ENCODE measurements around the gene PTGES2. TPM values are rescaled to one million over a fixed set of nuclear protein-coding genes. Genes with fewer than 3 reads are reported as not detected.

PTGES2 gene
- total and polyA plus RNA-seq, 9 of the 15 experiments (the other 6 are each of a cell fraction or from before 2014, with no cell fraction given) = 2.4 to 196 (median 90.1) TPM

DNA sequence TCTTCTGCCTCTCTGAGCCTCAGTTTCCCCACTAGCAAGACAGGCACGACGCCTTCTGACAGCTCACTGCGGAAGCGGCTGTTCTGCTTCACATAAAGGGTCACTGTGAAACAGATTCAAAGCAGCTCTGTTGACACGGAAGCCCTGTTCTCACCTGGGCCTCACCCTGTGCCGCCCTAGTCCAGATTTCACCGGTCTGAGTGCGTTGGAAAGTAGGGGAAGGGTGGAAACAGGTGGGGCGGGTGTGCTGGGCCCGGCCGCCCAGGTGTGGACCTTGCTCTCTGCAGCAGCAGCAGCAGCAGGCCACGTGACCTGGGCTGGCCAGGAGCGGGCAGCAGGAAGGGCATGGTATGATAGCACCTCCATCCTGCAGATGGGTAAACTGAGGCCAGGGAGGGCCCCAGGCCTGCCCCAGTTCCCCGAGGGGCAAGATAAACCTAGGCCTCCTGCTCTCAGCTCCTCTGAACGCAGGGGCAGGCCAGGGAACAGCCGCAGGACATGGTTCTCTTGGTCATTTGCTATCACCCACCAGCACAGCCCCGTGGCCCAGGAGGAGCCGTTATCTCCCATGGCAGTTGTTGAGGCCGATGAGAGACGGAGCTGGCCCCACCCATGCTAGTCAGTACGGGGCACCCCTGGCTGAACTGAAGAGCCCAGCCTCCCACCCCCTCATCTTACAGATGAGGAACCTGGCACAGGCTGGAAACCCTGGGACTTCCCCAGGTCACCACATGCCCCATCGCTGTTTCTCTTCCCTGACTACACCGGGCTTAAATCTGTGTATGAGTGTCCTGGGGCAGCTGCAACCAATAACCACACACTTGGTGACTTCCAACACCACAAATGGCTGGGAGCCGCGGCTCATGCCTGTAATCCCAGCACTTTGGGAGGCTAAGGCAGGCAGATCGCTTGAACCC lies 12.1 kb downstream of the PTGES2 start (continued):
- TF ChIP-seq RAD21 (CRISPR knock-in tag; conservative IDR thresholded peaks at IDR 0.05 in 1 of 2, IDR thresholded peaks at IDR 0.05 in 1 of 2) (peak in 1 of 2 experiments; percentile 14; a peak in 2 of 4 replicates), CREM (IDR thresholded peaks at IDR 0.05; ENCODE audit: low read depth) (peak; percentile 80), GTF2B (IDR thresholded peaks at IDR 0.05; ENCODE audit: extremely low read depth, insufficient read length) (no peak), ZKSCAN1 (IDR thresholded peaks at IDR 0.05; ENCODE audit: low read depth, low read length) (peak; percentile 36; the same call in 1 of the 2 replicates), ZNF311 (CRISPR knock-in tag; IDR thresholded peaks at IDR 0.05) (no peak), SIRT6 (IDR thresholded peaks at IDR 0.05; ENCODE audit: low read depth, low read length) (no peak), DMBX1 (CRISPR knock-in tag; IDR thresholded peaks at IDR 0.05; ENCODE audit: borderline replicate concordance) (peak; percentile 85), THAP7 (CRISPR knock-in tag; IDR thresholded peaks at IDR 0.05) (no peak), THAP12 (CRISPR knock-in tag; IDR thresholded peaks at IDR 0.05) (no peak), ZNF12 (CRISPR knock-in tag; IDR thresholded peaks at IDR 0.05) (peak; percentile 85; the same call in 1 of the 2 replicates), FOXK1 (CRISPR knock-in tag; IDR thresholded peaks at IDR 0.05; ENCODE audit: borderline replicate concordance) (no peak), KDM2B (CRISPR knock-in tag; IDR thresholded peaks at IDR 0.05) (no peak), FOXJ2 (tag; IDR thresholded peaks at IDR 0.05) (no peak), JUND (IDR thresholded peaks at IDR 0.05; ENCODE audit: borderline replicate concordance, low read depth, low read length) (peak; percentile 76), JUND (tag; IDR thresholded peaks at IDR 0.05; ENCODE audit: borderline replicate concordance, low read depth, low read length) (peak; percentile 50; the same call in 1 of the 3 replicates)
- TF ChIP-seq, protein P1, sequence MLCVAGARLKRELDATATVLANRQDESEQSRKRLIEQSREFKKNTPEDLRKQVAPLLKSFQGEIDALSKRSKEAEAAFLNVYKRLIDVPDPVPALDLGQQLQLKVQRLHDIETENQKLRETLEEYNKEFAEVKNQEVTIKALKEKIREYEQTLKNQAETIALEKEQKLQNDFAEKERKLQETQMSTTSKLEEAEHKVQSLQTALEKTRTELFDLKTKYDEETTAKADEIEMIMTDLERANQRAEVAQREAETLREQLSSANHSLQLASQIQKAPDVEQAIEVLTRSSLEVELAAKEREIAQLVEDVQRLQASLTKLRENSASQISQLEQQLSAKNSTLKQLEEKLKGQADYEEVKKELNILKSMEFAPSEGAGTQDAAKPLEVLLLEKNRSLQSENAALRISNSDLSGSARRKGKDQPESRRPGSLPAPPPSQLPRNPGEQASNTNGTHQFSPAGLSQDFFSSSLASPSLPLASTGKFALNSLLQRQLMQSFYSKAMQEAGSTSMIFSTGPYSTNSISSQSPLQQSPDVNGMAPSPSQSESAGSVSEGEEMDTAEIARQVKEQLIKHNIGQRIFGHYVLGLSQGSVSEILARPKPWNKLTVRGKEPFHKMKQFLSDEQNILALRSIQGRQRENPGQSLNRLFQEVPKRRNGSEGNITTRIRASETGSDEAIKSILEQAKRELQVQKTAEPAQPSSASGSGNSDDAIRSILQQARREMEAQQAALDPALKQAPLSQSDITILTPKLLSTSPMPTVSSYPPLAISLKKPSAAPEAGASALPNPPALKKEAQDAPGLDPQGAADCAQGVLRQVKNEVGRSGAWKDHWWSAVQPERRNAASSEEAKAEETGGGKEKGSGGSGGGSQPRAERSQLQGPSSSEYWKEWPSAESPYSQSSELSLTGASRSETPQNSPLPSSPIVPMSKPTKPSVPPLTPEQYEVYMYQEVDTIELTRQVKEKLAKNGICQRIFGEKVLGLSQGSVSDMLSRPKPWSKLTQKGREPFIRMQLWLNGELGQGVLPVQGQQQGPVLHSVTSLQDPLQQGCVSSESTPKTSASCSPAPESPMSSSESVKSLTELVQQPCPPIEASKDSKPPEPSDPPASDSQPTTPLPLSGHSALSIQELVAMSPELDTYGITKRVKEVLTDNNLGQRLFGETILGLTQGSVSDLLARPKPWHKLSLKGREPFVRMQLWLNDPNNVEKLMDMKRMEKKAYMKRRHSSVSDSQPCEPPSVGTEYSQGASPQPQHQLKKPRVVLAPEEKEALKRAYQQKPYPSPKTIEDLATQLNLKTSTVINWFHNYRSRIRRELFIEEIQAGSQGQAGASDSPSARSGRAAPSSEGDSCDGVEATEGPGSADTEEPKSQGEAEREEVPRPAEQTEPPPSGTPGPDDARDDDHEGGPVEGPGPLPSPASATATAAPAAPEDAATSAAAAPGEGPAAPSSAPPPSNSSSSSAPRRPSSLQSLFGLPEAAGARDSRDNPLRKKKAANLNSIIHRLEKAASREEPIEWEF (CRISPR knock-in tag; IDR thresholded peaks at IDR 0.05) = peak; percentile 64; the same call in 1 of the 2 replicates
